HG02678 (cell line): ENCODE data around the gene PLCB1.

Experiments used
- ATAC-seq: cut with Tn5 transposase; IDR thresholded peaks from one replicate; pipeline ENCODE4 v1.9.1; 2021; ENCODE audit warnings: mild to moderate bottlenecking, moderate library complexity; ENCODE audit not compliant: unreplicated experiment

PLCB1 gene

DNA sequence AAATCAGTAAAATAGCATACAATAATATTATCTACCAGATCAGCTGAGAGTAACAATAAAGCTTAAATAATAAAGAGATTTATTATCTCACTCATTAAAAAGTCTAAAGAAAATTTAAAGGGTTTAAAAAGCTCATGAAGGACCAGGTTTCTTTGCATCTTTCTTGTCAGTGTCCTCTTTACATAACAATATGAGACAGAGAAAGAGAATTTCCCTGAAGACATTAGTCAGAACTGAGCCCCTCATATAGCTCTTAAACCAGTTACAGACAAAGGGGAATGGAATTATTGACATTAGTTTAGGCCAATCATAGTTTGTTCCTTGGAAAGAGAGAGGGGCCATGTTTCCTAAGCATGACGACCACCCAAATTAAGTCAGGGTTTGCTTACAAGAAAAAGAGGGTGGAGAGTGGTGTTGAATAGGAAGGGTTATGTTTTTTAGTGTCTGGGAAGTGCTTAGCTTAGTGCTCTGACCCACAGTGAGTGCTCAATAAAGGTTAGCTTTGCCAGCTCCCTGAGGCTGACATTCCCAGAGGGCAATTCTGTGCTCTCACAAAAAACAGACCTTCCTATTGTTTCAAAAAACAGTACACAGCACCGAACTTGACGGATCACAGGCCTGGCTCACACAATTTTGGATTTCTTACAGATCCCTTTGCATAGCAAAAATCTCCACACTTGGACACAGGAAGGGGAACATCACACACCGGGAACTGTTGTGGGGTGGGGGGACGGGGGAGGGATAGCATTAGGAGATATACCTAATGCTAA, 3.6 kb upstream of the PLCB1 start:
- ATAC-seq = no peak

DNA sequence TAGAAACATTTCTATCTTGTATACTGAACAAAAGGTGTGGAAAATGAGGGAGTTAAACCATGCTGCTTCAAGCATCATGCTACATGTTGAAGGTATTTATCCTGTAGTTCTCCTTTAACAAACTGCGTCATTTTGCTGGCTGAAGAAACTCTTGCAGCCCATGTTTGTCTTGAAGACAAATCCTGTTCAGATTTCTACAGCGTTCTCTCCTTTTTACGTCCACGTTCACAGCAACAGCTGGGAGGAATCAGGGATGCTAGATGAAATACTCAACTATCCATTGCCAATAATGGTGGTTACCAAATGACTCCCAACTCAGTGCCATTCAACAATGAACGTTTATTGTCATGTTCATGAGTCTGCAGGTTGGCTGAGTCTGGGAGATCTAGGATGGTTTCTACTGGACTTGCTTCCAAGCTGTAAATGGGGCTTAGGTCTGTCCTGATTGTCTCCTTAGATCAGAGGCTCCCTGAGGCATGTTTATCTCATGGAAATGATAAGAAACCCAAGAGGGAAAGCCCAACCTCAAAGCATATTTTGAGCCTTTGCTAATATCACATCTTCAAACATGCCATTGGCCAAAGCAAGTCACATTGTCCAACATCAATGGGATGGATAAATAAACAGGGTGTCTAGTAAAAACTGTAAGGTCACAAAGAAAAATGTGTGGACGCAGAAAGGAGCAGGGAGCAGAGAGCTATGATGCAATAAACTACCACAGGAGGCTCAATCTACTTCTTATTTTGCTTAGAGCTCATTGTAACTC, 2.7 kb upstream of the PLCB1 start:
- no peak for ATAC-seq

DNA sequence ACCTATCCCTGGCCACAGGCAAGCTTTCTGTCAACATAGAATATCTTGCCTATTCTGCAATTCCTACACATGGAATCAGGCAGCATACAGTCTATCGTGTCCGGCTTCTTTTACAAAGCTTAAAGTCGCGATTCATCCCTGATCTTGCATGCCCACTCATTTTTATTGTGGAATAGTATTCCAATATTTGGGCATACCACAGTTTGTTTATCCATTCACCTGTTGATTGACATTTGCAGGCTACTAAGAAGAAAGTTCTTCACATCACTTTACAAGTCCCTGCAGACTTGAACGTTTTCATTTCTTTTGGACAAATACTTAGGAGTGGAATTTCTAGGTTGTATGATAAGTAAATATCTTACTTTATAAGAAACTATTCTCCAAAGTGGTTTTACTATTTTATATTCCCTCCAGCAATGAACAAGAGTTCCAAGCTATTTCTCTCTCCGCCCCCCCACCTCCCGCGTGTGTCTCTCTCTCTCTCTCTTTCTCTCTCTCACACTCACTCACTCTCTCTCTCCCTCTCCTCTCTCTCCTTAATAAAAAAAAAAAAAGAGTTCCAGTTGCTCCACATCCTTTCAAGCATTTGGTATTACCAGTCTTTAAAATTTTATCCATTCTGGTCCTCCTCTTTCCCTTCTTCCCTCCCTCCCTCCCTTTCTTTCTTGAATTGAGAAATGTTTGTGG, 1.1 kb upstream of the PLCB1 start:
- ATAC-seq = no peak

DNA sequence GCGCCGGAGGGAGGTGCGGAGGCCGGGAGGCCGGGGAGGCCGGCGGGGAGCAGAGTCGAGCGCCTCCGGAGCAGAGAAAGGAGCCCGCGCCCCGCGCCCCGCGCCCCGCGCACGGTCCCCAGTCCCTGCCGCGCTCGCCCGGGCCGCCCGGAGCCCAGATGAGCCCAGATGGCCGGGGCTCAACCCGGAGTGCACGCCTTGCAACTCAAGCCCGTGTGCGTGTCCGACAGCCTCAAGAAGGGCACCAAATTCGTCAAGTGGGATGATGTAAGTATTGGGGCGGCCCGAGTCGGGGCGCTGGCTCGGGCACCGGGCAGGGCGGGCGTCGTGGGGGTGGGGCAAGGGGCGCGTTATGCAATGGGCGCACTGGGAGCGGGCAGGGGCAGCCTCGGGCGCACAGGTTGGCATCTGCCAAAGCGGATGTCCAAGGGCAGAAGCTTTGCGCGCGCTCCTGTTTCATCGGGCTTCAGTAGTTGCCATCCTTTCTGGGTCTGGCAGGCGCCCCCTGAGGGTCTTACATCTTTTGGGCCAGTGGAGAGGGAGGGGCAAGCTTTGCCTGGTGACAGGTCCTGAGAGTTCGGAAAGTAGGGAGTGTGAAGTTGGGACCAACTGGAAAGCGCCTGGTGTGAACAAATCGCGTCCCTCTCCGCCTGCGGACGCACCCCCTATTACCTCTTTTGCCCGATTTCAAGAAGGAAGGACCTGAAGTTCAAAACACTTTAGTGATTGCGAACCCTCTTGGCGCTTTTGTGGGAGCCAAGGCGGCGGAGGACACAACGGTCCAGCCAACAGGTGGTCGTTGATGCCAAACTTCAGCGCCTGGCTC, 631 bp downstream of the PLCB1 start:
- no peak for ATAC-seq

DNA sequence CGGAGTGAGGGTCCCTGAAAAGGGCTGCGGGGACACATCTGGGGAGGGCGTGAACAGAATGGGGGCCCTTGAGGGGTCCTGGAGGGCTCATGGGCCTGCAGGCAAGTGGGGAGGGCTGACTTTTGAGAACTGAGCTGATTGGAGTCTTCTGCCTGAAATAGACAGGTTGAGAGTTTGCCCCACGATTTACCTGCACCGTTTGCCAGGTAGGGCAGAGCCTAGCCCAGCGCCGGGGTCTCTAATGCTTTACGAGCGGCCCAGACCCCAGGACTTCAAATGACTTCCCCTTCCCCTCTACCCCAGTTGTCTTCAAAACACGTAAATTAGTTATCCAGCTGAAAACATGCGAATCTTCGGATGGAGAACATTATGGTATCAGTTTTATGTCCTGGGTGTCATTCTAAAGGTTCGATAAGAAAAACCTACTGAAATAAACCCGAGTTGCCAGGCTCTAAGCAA, 1.3 kb downstream of the PLCB1 start:
- ATAC-seq = no peak

DNA sequence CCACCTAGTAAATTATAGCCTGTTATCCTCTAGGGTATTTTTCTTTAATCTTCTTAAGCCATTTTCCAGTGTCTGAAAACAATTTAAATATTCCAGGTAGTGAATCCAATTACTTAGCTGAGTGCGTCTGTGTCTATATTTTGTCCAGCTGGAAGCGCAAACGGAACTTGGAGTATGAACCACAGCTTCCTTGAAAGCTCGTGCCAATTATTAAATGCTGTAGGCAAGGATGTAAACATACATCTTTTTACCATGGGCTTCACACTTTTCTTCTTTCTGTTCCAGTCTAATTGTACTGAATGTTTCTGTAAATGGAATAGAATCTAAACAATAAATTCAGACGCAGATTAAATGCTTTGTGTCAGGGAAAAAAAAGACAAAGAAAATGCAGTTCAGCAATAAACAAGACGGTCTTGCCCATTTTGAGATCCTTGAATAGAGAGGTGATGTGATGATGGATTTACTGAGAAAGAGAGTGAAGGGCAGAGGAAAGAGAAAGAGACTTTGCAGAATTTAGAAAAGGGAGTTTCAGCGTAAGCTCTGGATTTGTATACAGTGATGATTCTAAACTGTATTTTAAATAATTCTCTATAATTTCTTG, 1.9 kb downstream of the PLCB1 start:
- no peak for ATAC-seq

DNA sequence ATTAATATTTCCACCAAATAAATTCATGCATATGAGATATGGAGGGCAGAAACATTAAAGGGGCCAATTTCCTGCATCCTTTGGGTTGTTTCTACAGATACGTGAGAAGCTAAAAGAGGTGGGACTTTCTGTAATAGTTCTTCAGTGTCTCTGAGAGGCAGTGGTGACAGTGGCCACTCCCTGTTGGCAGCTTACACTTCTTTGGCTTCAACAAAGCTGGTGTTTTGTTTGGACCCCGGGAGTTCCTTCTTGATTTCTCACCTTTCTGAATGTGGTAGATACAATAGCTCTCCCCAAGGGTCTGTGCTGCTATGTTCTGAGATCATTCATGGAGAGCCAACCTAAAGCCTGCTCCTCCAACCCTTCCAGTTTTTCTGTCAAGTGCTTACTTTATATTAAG, 7.8 kb downstream of the PLCB1 start:
- no peak for ATAC-seq

DNA sequence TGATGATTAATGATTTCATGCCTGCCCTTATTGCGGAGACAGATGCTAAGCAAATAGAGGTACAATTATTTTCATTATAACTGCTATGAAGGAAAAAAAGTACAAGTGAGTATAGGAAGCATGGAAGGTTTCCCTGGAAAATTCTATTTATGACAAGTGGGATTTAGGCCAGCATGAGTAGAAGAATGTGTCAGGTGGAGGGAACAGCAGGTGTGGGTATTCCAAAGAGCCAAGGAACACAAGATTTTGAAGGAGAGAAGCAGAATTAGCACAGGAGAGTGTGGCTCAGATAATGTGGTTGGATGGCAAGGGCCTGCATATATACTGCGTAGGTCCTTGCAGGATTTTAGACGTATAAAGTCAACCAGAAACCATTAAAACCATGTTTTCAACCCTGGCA, 11.4 kb downstream of the PLCB1 start:
- no peak for ATAC-seq

DNA sequence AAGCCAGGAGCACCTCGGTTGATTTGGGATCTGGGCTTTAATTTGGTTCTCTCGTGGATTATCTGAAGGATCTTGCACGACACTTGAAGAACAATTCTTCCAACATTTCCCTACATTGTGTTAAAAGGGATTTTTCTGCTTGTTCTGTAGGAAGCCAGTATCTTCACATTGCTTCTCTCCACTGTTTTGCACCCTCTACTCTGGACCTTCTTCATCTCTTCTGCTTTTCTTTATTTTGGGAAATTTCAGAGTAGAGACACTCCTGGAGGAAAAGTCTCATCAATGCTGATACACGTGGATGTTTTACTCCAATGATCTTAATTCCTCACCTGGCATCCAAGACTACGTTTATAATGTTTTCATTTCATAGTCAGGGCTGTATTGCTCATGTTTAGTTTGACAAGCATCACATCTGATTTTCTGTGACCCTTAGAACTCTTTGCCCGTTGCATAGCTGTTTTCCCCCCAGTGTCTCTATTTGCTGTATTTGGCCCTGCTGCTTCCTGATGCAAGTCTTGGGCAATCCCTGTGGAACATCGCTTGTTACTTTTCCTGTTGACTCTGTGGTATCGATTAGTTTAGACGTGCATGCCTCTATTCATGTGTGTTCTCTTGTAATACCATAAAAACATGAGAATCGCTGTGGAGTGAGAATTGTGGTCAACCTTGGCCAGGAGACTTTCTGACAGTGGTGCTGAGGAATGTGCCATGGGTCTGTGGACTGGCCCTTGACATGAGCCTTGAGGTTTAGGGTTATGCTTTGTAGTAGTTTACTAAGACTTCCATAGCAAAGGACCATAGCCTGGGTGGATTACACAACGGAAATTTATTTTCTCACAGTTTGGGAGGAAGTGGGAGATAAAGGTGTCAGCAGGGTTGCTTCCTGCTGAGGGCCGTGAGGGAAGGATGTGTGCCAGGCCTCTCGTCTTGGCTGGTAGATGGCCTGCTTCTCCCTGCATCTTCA, 12.5 kb downstream of the PLCB1 start:
- no peak for ATAC-seq

DNA sequence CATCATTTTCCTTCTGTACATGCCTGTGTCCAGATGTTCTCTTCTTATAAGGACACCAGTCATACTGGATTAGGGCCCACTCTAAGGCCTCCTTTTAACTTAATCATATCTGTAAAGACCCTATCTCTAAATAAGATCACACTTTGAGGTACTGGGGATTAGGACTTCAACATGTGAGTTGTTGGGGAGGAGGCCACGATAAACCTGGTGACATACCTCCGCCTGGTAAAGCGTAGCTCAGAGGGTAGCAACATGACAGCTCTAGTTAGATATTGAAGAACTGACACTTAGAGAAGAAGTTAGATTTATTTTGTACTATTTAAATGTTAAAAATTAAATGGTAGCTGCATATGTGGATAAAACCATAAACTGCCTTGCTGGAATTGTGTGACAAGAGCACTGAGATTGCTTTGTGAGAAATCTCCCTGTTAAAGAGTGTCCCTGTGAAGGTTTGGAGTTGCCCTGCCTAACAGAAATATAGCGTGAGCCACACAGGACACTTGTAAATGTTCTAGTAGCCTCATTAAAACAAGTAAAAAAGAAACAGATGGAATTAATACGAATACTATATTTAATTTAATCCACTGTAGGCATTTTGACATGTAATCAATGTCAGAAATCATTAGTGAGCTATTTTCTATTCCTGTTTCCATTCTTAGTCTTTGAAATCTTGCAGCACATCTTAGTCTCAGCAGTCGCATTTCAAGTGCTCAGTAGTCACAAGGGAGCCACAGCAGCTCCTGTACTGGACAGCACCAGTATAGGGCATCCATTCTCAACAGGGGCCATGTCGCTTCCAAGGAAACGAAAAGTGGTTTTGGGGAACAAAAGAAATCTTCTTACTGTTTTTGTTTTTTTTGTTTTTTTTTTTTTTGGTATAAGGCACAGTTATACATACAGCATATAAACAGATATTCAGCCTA, 13.4 kb downstream of the PLCB1 start:
- no peak for ATAC-seq

DNA sequence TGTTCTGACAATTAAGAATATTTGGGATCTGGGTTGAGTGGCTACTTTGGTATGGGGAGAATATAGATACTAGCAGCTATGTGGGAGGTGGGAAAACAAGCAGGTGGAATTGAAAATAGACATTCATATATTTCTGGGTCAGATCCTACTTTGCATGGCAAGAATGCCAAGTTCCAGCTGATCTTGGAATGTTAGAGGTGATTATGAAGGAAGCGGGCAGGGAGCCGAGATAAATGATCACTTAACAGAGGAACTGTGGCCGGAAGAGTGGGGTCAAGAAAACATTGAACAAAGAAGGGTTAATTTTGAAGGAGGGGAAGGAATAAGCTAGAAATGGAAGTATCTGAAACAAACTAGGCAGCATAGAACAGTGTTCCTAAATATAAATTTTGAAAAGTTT, 15.4 kb downstream of the PLCB1 start:
- no peak for ATAC-seq

DNA sequence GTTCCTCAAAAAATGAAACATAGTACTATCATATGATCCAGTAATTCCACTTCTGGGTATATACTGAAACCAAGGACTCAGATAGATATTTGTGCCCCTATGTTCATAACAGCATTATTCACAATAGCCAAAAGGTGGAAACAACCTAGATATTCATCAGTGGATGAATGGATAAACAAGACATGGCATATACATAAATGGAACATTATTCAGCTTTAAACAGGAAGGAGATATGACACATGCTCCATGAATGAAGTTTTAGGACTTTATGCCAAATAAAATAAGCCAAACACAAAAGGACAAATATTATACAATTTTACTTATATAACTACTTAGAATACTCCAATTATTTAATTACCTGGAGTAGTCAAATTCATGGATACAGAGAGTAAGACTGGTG, 16.4 kb downstream of the PLCB1 start:
- ATAC-seq = no peak

DNA sequence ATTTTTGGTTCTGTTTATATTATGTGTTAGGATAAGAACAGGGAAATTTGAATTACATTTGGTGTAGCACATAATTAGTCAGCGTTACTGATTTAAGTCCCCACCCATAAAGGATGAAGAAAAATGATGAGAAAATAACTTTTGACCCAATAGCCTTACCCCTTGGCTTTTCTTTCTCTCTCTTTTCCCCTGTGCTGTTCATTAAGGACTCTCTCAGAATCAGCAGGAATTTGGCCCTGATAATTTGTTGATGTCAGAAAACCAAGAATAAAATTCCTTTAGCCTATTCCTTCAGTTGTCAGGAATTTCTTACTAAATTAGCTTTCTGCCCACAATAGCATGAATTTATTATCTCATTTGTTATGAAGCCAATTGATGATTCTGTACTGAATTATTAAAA, 18.5 kb downstream of the PLCB1 start:
- no peak for ATAC-seq

DNA sequence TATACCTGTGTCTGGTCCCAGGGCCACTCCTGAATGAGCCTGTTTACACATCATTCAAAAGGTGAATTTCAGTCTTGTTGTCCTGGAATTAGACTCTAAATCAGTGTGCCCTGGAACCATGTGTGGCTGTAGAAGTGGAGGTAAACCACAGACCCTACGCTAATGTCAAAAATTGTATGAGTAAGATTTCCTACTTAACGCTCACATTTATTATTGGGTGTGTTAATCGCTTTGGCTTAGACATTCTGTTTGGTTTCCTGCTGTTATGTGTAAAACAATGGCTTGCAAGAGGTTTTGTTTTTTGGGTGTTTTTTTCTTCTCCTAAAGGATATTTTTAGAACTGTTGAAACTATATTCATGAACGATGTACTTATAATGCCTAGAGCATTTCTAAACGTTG, 19.3 kb downstream of the PLCB1 start:
- no peak for ATAC-seq

DNA sequence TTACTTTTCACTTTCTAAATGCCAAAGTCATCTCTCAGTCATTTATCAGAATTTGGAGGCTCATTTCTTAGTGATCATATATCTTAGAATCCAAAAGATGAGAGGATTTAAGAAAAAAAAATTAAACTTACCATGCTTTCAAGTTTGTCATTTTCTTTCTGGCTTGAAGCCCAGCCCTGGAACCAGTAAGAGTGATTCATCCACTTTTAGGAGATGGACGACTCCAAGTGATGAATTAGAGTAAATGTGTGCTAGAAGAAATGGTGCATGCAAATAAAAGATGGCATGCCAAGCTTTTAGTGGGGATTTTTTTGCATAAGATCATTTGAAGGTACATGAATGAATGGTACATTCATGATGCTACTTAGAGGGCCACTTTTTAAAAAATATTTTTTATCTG, 20.1 kb downstream of the PLCB1 start:
- no peak for ATAC-seq

DNA sequence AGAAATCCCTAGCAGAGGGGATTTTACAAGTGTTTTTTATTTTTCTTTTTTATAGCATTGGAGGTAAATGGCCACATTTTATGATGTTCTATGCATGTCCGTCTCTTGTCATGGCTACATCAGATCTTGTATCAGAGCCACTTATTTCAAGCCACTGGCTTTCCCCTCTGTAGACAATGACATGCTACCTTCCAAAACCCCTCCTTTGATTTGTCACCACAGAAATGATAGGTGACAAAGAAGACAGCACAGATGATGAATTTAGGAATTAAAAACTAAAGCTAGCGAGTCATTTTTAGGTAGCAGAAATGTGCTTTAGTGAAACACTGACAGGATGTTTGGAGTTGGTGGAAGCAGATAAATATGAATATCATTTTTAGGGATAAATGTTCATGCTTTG, 20.8 kb downstream of the PLCB1 start:
- ATAC-seq = no peak

DNA sequence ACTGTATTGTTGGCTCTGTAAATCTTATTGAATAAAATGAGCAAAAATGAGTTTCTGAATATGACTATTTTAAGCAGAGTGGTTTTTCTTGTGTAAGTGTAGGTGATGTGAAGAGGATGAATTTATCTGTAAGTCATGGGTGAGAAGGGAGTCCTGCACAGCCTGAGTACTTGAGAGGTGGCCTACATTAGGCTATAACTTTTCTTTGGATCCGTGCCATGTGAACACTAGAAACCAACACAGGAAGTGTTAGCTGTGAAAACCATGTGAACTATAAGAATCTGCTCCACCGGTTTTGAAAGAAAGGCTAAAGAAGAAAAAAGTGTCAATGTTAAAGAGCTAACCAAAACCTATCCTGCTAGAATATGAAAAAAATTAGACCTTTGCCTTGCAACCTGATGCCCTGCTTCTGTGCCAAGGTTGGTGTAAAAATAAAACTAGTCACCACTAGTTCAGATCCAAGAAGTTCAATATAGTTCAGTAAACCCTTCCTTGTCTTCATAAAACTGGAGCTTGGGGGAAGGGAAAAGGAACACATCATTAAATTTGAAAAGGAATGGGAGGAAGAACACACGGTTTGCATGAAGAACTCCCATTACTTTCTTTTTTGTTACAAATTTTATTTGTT, 21.3 kb downstream of the PLCB1 start:
- ATAC-seq = no peak

DNA sequence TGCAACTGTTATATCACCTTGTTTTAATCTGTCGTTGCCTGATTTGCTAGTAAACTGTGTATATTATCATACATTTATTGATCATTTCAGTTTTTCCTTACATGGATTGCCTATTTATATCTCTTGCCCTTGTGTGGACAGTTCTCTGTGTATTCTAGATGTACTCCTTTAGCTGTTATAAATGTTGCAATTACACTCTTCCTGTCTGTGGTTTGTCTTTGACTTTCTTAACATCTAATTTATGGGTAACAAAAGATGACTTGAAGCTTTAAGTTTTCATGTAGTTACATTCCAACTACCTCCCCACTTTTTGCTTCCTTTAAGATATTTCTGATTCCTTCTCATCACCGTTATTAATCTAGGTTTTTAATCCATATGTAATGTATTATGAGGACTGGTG, 22.6 kb downstream of the PLCB1 start:
- no peak for ATAC-seq
